K562 (cell line): ENCODE measurements around the gene CCDC194. TPM values are rescaled to one million over a fixed set of nuclear protein-coding genes. Genes with fewer than 3 reads are reported as not detected.
A peak's percentile ranks its signal among the peaks of the same experiment; 100 is the strongest.

Source experiments
- ARHGAP35 ChIP-seq: fragments of 450-650 bp; IDR thresholded peaks from 2 replicates; pipeline ENCODE4 v1.6.1; 2018; ENCODE audit not compliant: partially characterized antibody
- CBFA2T3 ChIP-seq: fragments of 450-650 bp; IDR thresholded peaks from 2 replicates; pipeline ENCODE4 v1.6.1; 2017
- CHD7 ChIP-seq: fragments of 200-600 bp; sonication (generic); IDR thresholded peaks from one replicate; pipeline ENCODE4 v1.6.1; 2012; ENCODE audit warnings: mild to moderate bottlenecking, low read depth, low read length, inconsistent platforms
- E2F5 ChIP-seq: sonication (generic); formaldehyde crosslinking; IDR thresholded peaks from 2 replicates; pipeline ENCODE4 v1.8.0; 2022; ENCODE audit warnings: mild to moderate bottlenecking, missing genetic modification reagents
- NBN ChIP-seq: fragments of 450-650 bp; IDR thresholded peaks from 2 replicates; pipeline ENCODE4 v1.6.1; 2016; ENCODE audit warnings: low read depth, mild to moderate bottlenecking
- NELFE ChIP-seq: IDR thresholded peaks from 2 replicates; pipeline ENCODE4 v1.6.1; 2011; ENCODE audit warnings: mild to moderate bottlenecking; ENCODE audit not compliant: insufficient read depth, insufficient read length
- NONO ChIP-seq, 2 experiments: fragments of 200-400 bp in 1 of 2; fragments of 450-650 bp in 1 of 2; formaldehyde crosslinking in 1 of 2; IDR thresholded peaks; 2 replicates each; pipeline ENCODE4 v1.6.1; 2017; ENCODE audit warnings: low read depth in 2 of 2, mild to moderate bottlenecking in 2 of 2, moderate library complexity in 2 of 2, low read length in 1 of 2
- RBM15 ChIP-seq: fragments of 200-400 bp; formaldehyde crosslinking; IDR thresholded peaks from 2 replicates; pipeline ENCODE4 v1.6.1; 2018; ENCODE audit warnings: mild to moderate bottlenecking, low read length, moderate library complexity; ENCODE audit not compliant: insufficient read depth
- RUNX1 ChIP-seq: sonication (generic); IDR thresholded peaks from 2 replicates; pipeline ENCODE4 v1.6.1; 2016; ENCODE audit warnings: antibody characterized with exemption, low read depth
- SNRNP70 ChIP-seq: fragments of 200-400 bp; formaldehyde crosslinking; optimal IDR thresholded peaks from 2 replicates; pipeline ENCODE3; 2017; ENCODE audit warnings: low read depth, low read length
- ZBTB43 ChIP-seq: sonication (generic); formaldehyde crosslinking; IDR thresholded peaks from 2 replicates; pipeline ENCODE4 v1.8.0; 2023; ENCODE audit warnings: mild to moderate bottlenecking, missing genetic modification reagents
- ZBTB7A ChIP-seq: IDR thresholded peaks from 2 replicates; pipeline ENCODE4 v1.6.1; 2011; ENCODE audit warnings: low read depth, mild to moderate bottlenecking, low read length, moderate library complexity, borderline replicate concordance; ENCODE audit not compliant: control insufficient read depth
- ZEB2 ChIP-seq: fragments of 450-650 bp; IDR thresholded peaks from 2 replicates; pipeline ENCODE4 v1.6.1; 2016
- ZFX ChIP-seq: sonication (generic); formaldehyde crosslinking; IDR thresholded peaks from 2 replicates; pipeline ENCODE4 v1.8.0; 2022; ENCODE audit warnings: mild to moderate bottlenecking, missing genetic modification reagents, moderate library complexity
- ZNF830 ChIP-seq: fragments of 250-450 bp; sonication (Bioruptor Pico); IDR thresholded peaks from 2 replicates; pipeline ENCODE4 v1.5.0; 2021; ENCODE audit warnings: mild to moderate bottlenecking
- polyA plus RNA-seq, 8 experiments: library from polyadenylated mRNA; depleted of rRNA in 4 of 8; stranded (reverse) in 5 of 8; unstranded in 3 of 8; fragments of >200 nt; fragmentation: Nextera tagmentation in 2 of 8; fragmentation: Illumina TruSeq in 1 of 8; extraction: Ambion mirVana in 2 of 8; extraction: Trizol in 1 of 8; gene quantifications; 2 replicates each; pipeline versions ENCODE4 v1.2.1 to v1.2.3, GENCODE V29; 2011 to 2014; ENCODE audit warnings: inconsistent platforms in 1 of 8, missing spikeins in 1 of 8
- total RNA-seq, 7 experiments: library from RNA; depleted of rRNA in 6 of 7; stranded (reverse); fragments of >200 nt in 6 of 7; fragmentation: Illumina TruSeq in 2 of 7; extraction: Trizol in 2 of 7; gene quantifications; 2 replicates each; pipeline versions ENCODE4 v1.2.1 to v1.2.3, GENCODE V29; 2011 to 2021; ENCODE audit warnings: low replicate concordance in 1 of 7

The CCDC194 gene
- total and polyA plus RNA-seq, 9 of the 15 experiments (the other 6 are each of a cell fraction or from before 2014, with no cell fraction given): 0.13 to 1.3 (median 0.39) TPM; not detected in 3

- no peak for TF ChIP-seq CHD7
- peak; percentile 67 for TF ChIP-seq ZFX (CRISPR knock-in tag)
- TF ChIP-seq NBN: peak; percentile 73; the same call in 1 of the 2 replicates
- no peak for TF ChIP-seq CBFA2T3
- TF ChIP-seq ZNF830 (CRISPR knock-in tag): no peak
- no peak for TF ChIP-seq E2F5
- peak; percentile 40; the same call in 1 of the 2 replicates for TF ChIP-seq ZBTB7A
- no peak for TF ChIP-seq ZBTB43
- no peak for TF ChIP-seq RUNX1
- no peak for TF ChIP-seq ARHGAP35
- no peak for TF ChIP-seq NONO (IDR thresholded peaks at IDR 0.05; ENCODE audit: low read depth in 2 of 2, low read length in 1 of 2)
- TF ChIP-seq RBM15: no peak
- no peak for TF ChIP-seq ZEB2
- TF ChIP-seq SNRNP70: no peak
- TF ChIP-seq NELFE: no peak
Measured at GRCh38 chr19:17405250-17406045, 11.5 kb upstream of the CCDC194 start, which contains the start of gene BST2 (continued).
